ENCODE results near the gene STK38. TPM values are rescaled to one million over a fixed set of nuclear protein-coding genes. Genes with fewer than 3 reads are reported as not detected.
"Not testable (repeated sequence)": the region's sequence is repeated elsewhere in the genome, so short reads cannot be mapped to it uniquely, and the experiment has no call there.

Gene STK38
- total RNA-seq, 1 donor from 2014 or later, result 41.4 TPM

DNA sequence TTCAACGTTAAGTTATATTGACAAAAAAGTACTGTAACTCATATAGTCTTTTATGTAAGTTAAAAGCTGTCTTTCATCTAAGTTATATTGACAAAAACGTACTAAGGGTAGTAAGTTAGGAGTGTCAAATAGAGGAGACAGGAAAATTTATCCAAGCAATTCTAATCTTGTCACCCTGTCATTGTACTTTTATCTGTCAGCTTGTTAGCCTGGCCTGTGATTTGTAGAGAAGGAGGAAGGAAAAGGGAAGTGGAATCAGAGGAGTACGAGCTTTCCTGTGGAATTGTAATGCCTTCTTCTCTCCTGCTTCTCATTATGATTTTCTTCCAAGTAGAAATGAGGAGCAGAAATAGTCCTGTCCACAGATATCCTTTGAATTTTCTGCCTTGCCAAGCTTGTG, 85.6 kb downstream of the STK38 start:
- H3K27ac Mint-ChIP-seq (ENCODE audit: unreplicated experiment), result peak overlapping the region; percentile 80
- H3K4me1 Mint-ChIP-seq (ENCODE audit: unreplicated experiment), result peaks cover 24% of the 10 kb centered on the region
- H3K27me3 Mint-ChIP-seq (ENCODE audit: unreplicated experiment), result peaks cover 2% of the 10 kb centered on the region
- TF ChIP-seq, protein P1, sequence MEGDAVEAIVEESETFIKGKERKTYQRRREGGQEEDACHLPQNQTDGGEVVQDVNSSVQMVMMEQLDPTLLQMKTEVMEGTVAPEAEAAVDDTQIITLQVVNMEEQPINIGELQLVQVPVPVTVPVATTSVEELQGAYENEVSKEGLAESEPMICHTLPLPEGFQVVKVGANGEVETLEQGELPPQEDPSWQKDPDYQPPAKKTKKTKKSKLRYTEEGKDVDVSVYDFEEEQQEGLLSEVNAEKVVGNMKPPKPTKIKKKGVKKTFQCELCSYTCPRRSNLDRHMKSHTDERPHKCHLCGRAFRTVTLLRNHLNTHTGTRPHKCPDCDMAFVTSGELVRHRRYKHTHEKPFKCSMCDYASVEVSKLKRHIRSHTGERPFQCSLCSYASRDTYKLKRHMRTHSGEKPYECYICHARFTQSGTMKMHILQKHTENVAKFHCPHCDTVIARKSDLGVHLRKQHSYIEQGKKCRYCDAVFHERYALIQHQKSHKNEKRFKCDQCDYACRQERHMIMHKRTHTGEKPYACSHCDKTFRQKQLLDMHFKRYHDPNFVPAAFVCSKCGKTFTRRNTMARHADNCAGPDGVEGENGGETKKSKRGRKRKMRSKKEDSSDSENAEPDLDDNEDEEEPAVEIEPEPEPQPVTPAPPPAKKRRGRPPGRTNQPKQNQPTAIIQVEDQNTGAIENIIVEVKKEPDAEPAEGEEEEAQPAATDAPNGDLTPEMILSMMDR (IDR thresholded peaks at IDR 0.05; ENCODE audit: unreplicated experiment), result no peak
- H3K4me3 Mint-ChIP-seq (ENCODE audit: unreplicated experiment), result no peak overlapping the region
- H3K36me3 Mint-ChIP-seq (ENCODE audit: low read depth, unreplicated experiment), result peaks cover 8% of the 10 kb centered on the region
- no peaks in the 10 kb centered on the region for H3K9me3 Mint-ChIP-seq (ENCODE audit: unreplicated experiment)
- no peak for DNase-seq (ENCODE audit: low spot score)

DNA sequence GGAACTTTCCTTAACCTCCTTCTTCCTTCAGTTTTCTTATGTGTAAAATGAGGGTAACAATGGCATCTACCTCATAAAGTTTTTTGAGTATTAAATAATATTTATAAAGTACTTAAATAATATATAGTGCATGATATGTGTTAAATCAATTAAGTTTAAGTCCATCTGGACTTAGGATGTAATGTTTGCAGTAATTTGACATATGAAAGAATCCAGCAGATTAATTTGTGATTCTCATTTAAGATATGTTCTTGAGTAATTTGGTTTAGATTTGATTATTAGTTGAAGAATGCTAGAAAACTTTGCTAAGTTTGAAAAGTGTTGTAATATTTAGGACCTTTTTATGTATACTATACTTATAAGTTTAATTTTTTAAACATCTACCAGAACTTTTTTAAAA, 86.4 kb downstream of the STK38 start:
- no peak overlapping the region for H3K27ac Mint-ChIP-seq (ENCODE audit: unreplicated experiment)
- no peak overlapping the region for H3K4me3 Mint-ChIP-seq (ENCODE audit: unreplicated experiment)
- peaks cover 24% of the 10 kb centered on the region for H3K4me1 Mint-ChIP-seq (ENCODE audit: unreplicated experiment)
- TF ChIP-seq, protein P1 (IDR thresholded peaks at IDR 0.05; ENCODE audit: unreplicated experiment), result no peak
- no peak for DNase-seq (ENCODE audit: low spot score)
- peaks cover 8% of the 10 kb centered on the region for H3K36me3 Mint-ChIP-seq (ENCODE audit: low read depth, unreplicated experiment)
- peaks cover 2% of the 10 kb centered on the region for H3K27me3 Mint-ChIP-seq (ENCODE audit: unreplicated experiment)
- no peaks in the 10 kb centered on the region for H3K9me3 Mint-ChIP-seq (ENCODE audit: unreplicated experiment)

DNA sequence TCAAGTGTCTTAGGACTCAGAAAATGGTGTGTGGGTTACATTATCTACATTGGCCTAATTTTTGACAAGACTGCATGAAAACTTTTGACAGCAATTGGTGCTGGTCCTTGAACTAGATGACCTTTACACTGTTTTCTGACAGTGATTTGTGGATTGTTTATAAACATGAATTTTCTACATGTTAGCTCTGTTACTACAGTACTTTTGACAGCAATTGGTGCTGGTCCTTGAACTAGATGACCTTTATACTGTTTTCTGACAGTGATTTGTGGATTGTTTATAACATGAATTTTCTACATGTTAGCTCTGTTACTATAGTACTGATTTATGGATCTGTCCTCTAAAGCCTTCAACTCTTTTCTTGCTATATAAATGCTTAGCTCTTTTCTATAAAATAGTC, 87.8 kb downstream of the STK38 start:
- Mint-ChIP-seq H3K4me3 (ENCODE audit: unreplicated experiment) (no peak overlapping the region), H3K27me3 (ENCODE audit: unreplicated experiment) (peaks cover 2% of the 10 kb centered on the region), H3K36me3 (ENCODE audit: low read depth, unreplicated experiment) (peaks cover 8% of the 10 kb centered on the region), H3K9me3 (ENCODE audit: unreplicated experiment) (no peaks in the 10 kb centered on the region), H3K27ac (ENCODE audit: unreplicated experiment) (no peak overlapping the region), H3K4me1 (ENCODE audit: unreplicated experiment) (peaks cover 24% of the 10 kb centered on the region)
- TF ChIP-seq, protein P1 (IDR thresholded peaks at IDR 0.05; ENCODE audit: unreplicated experiment), result no peak
- no peak for DNase-seq (ENCODE audit: low spot score)

DNA sequence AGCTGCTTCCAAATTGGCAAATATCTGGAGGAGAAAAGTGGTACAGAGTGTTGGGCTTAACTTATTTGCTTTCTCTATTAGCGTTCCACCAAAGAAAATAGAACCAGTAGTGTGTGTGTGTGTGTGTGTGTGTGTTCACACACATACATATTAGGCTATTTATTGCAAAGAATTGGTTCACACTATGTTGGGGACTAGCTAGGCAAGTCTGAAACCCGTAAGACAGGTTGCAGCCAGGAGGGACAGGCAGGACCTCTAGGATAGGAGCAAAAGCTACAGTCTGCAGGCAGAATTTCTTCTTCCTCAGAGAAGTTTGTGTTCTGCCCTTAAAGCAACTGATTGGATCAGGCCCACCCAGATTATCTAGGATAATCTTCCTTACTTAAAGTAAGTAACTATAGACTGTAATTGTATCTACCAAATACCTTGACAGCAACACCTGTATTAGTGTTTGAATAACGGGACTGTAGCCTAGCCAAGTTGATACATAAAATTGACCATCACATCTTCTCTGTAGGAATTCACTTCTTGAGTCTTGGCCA, 91.7 kb downstream of the STK38 start:
- DNase-seq (ENCODE audit: low spot score), result no peak
- peaks cover 4% of the 10 kb centered on the region for H3K27me3 Mint-ChIP-seq (ENCODE audit: unreplicated experiment)

DNA sequence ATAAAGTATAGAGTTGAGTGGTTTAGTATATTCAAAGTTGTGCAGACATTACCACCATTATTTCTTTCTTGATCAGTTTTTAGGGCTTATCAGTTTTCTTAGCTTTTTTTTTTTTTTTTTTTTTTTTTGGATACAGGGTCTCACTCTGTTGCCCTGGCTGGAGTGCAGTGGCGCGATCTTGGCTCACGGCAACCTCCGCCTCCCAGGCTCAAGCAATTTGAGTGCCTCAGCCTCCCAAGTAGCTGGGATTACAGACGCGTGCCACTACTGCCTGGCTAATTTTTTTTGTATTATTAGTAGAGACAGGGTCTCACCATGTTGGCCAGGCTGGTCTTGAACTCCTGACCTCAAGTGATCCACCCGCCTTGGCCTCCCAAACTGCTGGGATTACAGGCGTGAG, 94.4 kb downstream of the STK38 start:
- H3K27me3 Mint-ChIP-seq (ENCODE audit: unreplicated experiment); H3K27ac Mint-ChIP-seq (ENCODE audit: unreplicated experiment); H3K9me3 Mint-ChIP-seq (ENCODE audit: unreplicated experiment); H3K4me1 Mint-ChIP-seq (ENCODE audit: unreplicated experiment); H3K4me3 Mint-ChIP-seq (ENCODE audit: unreplicated experiment); DNase-seq (ENCODE audit: low spot score): not testable (repeated sequence)
- peaks cover 12% of the 10 kb centered on the region for H3K36me3 Mint-ChIP-seq (ENCODE audit: low read depth, unreplicated experiment)

More for the DNA sequence above, 91.7 kb downstream of the STK38 start:
- Mint-ChIP-seq H3K4me3 (ENCODE audit: unreplicated experiment) (no peak overlapping the region), H3K9me3 (ENCODE audit: unreplicated experiment) (no peaks in the 10 kb centered on the region), H3K27ac (ENCODE audit: unreplicated experiment) (no peak overlapping the region), H3K36me3 (ENCODE audit: low read depth, unreplicated experiment) (no peaks in the 10 kb centered on the region), H3K4me1 (ENCODE audit: unreplicated experiment) (peaks cover 7% of the 10 kb centered on the region)
- TF ChIP-seq, protein P1 (IDR thresholded peaks at IDR 0.05; ENCODE audit: unreplicated experiment), result no peak

DNA sequence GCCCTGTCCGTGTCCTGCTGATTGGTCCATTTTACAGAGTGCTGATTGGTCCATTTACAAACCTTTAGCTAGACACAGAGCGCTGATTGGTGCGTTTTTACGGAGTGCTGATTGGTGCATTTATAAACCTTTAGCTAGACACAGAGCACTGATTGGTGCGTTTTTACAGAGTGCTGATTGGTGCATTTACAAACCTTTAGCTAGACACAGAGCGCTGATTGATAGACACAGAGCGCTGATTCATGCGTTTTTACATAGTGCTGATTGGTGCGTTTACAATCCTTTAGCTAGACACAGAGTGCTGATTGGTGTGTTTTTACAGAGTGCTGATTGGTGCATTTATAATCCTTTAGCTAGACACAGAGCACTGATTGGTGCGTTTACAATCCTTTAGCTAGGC, 98.1 kb downstream of the STK38 start:
- H3K27me3 Mint-ChIP-seq (ENCODE audit: unreplicated experiment); H3K4me3 Mint-ChIP-seq (ENCODE audit: unreplicated experiment); H3K27ac Mint-ChIP-seq (ENCODE audit: unreplicated experiment); H3K9me3 Mint-ChIP-seq (ENCODE audit: unreplicated experiment); DNase-seq (ENCODE audit: low spot score): not testable (repeated sequence)
- peaks cover 14% of the 10 kb centered on the region for H3K4me1 Mint-ChIP-seq (ENCODE audit: unreplicated experiment)
- H3K36me3 Mint-ChIP-seq (ENCODE audit: low read depth, unreplicated experiment), result peaks cover 12% of the 10 kb centered on the region

All from endothelial cell (in vitro differentiated cells).